SU-DHL-6 (cell line): ENCODE data around the gene ZNF560.

Experiments
- H2AFZ ChIP-seq: fragments of 200-600 bp; sonication (generic); 2 replicates; pipeline ENCODE4 v1.6.1; 2014; ENCODE audit warnings: low read depth, mild to moderate bottlenecking, moderate library complexity, mixed read lengths, antibody characterized with exemption, low read length; ENCODE audit not compliant: severe bottlenecking
- H3F3A ChIP-seq: fragments of 200-600 bp; shearing (Covaris generic); 2 replicates; pipeline ENCODE4 v1.6.0; 2016; ENCODE audit warnings: antibody characterized with exemption, mild to moderate bottlenecking; ENCODE audit not compliant: insufficient read depth
- H3K27ac ChIP-seq: fragments of 200-600 bp; sonication (generic); 2 replicates; pipeline ENCODE4 v1.5.1; 2016; ENCODE audit warnings: low read depth, mild to moderate bottlenecking, low read length, moderate library complexity, mixed read lengths
- H3K27me3 ChIP-seq: fragments of 200-600 bp; sonication (generic), shearing (Covaris generic); 2 replicates; pipeline ENCODE4 v1.6.0; 2014; ENCODE audit warnings: mild to moderate bottlenecking, low read length
- H3K36me3 ChIP-seq: fragments of 200-600 bp; sonication (generic); 2 replicates; pipeline ENCODE4 v1.6.1; 2014; ENCODE audit warnings: mild to moderate bottlenecking, low read length, mixed read lengths
- H3K4me2 ChIP-seq: fragments of 300-600, 200-600 bp; shearing (Covaris generic), sonication (generic); 2 replicates; pipeline ENCODE4 v1.6.0; 2014; ENCODE audit warnings: low read length, low read depth, mild to moderate bottlenecking; ENCODE audit not compliant: poor library complexity, severe bottlenecking
- H3K4me3 ChIP-seq: fragments of 200-600 bp; sonication (generic); 2 replicates; pipeline ENCODE4 v1.5.1; 2014; ENCODE audit warnings: antibody characterized with exemption, low read length, mild to moderate bottlenecking, mixed read lengths; ENCODE audit not compliant: insufficient read depth, poor library complexity, severe bottlenecking
- H3K79me2 ChIP-seq: fragments of 200-600 bp; sonication (generic); 2 replicates; pipeline ENCODE4 v1.6.1; 2014; ENCODE audit warnings: mild to moderate bottlenecking, low read length, moderate library complexity; ENCODE audit not compliant: insufficient read depth
- H3K9ac ChIP-seq: fragments of 200-600 bp; sonication (generic); 2 replicates; pipeline ENCODE4 v1.7.0; 2014; ENCODE audit warnings: mild to moderate bottlenecking, low read length
- H3K9me2 ChIP-seq: fragments of 200-600 bp; sonication (generic); replicated peaks from 2 replicates; pipeline ENCODE4 v1.6.1; 2014; ENCODE audit warnings: low read length; ENCODE audit not compliant: insufficient read depth
- H3K9me3 ChIP-seq: fragments of 200-600 bp; sonication (generic); 2 replicates; pipeline ENCODE4 v1.6.1; 2014; ENCODE audit warnings: low read length, mixed read lengths; ENCODE audit not compliant: insufficient read depth
- H4K20me1 ChIP-seq: fragments of 200-600 bp; sonication (generic); 2 replicates; pipeline ENCODE4 v1.6.1; 2014; ENCODE audit warnings: low read depth, mild to moderate bottlenecking, antibody characterized with exemption, low read length, moderate library complexity, mixed read lengths
- EZH2phosphoT487 ChIP-seq: fragments of 200-600 bp; sonication (generic), shearing (Covaris generic); conservative IDR thresholded peaks from 2 replicates; pipeline ENCODE4 v1.6.1; 2018; ENCODE audit warnings: mild to moderate bottlenecking, antibody characterized with exemption, low read length, moderate library complexity, mixed read lengths
- TF ChIP-seq, protein P1 (sequence below): fragments of 200-600 bp; sonication (generic); IDR thresholded peaks from one replicate; pipeline ENCODE4 v1.5.1; 2017; ENCODE audit warnings: antibody characterized with exemption, mild to moderate bottlenecking, low read length, moderate library complexity; ENCODE audit not compliant: insufficient read depth, poor library complexity, severe bottlenecking

ZNF560 gene

DNA sequence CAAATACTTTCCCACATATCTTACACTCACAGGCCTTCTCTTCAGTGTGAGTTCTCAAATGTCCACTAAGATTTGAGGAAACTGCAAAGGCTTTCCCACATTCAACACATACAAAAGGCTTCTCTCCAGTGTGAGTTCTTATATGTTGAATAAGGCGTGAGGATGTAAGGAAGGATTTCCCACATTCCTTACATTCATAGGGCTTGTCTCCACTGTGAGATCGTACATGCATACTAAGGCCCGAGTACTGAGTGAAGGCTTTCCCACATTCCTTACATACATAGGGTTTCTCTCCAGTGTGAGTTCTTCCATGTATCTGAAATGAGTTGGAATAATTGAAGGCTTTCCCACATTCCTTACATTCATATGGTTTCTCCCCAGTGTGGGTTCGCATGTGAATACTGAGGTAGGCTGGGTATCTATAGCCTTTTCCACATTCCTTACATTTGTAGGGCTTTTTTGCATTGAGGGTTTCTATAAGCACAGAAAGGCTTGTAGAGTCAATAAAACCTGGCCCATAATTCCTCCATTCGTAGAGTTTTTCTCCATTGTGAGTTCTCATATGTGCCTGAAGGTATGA is 30.4 kb upstream of the ZNF560 start:
- H3K27me3 ChIP-seq: no peaks in the 10 kb centered on the region
- no peak overlapping the region for H2AFZ ChIP-seq
- TF ChIP-seq, protein P1, sequence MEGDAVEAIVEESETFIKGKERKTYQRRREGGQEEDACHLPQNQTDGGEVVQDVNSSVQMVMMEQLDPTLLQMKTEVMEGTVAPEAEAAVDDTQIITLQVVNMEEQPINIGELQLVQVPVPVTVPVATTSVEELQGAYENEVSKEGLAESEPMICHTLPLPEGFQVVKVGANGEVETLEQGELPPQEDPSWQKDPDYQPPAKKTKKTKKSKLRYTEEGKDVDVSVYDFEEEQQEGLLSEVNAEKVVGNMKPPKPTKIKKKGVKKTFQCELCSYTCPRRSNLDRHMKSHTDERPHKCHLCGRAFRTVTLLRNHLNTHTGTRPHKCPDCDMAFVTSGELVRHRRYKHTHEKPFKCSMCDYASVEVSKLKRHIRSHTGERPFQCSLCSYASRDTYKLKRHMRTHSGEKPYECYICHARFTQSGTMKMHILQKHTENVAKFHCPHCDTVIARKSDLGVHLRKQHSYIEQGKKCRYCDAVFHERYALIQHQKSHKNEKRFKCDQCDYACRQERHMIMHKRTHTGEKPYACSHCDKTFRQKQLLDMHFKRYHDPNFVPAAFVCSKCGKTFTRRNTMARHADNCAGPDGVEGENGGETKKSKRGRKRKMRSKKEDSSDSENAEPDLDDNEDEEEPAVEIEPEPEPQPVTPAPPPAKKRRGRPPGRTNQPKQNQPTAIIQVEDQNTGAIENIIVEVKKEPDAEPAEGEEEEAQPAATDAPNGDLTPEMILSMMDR: no peak
- no peak for TF ChIP-seq EZH2phosphoT487
- peaks cover 57% of the 10 kb centered on the region for H3K36me3 ChIP-seq
- H3K9me3 ChIP-seq: peaks cover 57% of the 10 kb centered on the region; the same call in 1 of the 2 replicates
- no peak overlapping the region for H3K4me2 ChIP-seq
- no peaks in the 10 kb centered on the region for H4K20me1 ChIP-seq
- no peak overlapping the region for H3K27ac ChIP-seq
- no peaks in the 10 kb centered on the region for H3F3A ChIP-seq
- no peak overlapping the region for H3K9ac ChIP-seq
- H3K4me3 ChIP-seq: no peak overlapping the region
- no peaks in the 10 kb centered on the region for H3K79me2 ChIP-seq
- H3K9me2 ChIP-seq: no peaks in the 10 kb centered on the region

DNA sequence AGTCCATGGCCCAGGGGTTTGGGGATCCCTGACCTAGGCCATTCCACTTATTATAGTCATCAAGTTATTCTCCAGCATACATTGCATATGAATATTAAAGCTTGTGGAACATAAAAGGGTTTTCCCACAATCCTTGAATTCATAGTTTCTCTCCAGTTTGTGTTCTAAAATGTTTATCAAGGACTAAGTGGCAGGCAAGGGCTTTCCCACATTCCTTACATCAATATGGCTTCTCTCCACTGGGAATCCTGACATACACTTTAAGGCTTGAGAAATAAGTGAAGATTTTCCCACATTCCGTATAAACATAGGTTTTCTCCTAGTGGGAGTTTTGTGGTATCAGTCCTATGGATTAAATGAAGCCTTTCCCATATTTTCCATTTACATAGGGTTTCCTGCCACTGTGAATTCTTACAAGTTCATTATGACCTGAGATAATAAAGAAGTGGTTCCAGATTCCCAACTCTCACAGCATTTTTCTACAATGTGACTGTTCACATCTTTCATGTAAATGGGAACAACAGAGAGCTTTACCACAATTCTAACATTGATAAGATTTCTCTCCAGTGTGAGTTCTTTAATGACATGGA is 25.6 kb upstream of the ZNF560 start:
- Histone ChIP-seq H4K20me1 (no peaks in the 10 kb centered on the region), H3K9me3 (peaks cover 53% of the 10 kb centered on the region; the same call in 1 of the 2 replicates), H3K79me2 (no peaks in the 10 kb centered on the region), H3K27me3 (no peaks in the 10 kb centered on the region), H3K9ac (no peak overlapping the region), H3K4me3 (no peak overlapping the region), H3K4me2 (no peak overlapping the region), H3F3A (no peaks in the 10 kb centered on the region), H3K27ac (no peak overlapping the region), H2AFZ (no peak overlapping the region), H3K9me2 (no peaks in the 10 kb centered on the region), H3K36me3 (peaks cover 26% of the 10 kb centered on the region)
- TF ChIP-seq, protein P1: no peak
- TF ChIP-seq EZH2phosphoT487: no peak

DNA sequence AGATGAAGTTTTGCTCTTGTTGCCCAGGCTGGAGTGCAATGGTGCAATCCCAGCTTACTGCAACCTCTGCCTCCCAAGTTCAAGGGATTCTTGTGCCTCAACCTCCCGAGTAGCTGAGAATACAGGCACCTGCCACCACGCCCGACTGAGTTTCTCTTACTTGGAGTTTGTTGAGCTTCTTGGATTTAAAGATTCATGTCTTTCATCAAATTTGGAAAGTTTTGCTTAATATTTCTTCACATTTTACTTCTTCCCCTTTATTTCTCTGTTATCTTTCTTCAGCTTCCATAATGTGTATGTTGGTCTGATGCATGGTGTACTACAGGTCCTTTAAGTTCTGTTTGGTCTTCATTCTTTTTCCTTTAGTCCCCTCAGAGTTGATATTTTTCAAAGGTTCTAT is 8.9 kb upstream of the ZNF560 start:
- H3K4me2 ChIP-seq: no peak overlapping the region
- peaks cover 8% of the 10 kb centered on the region; the same call in 1 of the 2 replicates for H3K9me3 ChIP-seq

More for the DNA sequence above, 8.9 kb upstream of the ZNF560 start:
- no peaks in the 10 kb centered on the region for H3K27me3 ChIP-seq
- H3K9me2 ChIP-seq: no peaks in the 10 kb centered on the region
- no peaks in the 10 kb centered on the region for H3F3A ChIP-seq
- no peak overlapping the region for H2AFZ ChIP-seq
- no peak overlapping the region for H3K4me3 ChIP-seq
- TF ChIP-seq, protein P1: no peak
- TF ChIP-seq EZH2phosphoT487: no peak
- H3K79me2 ChIP-seq: no peaks in the 10 kb centered on the region
- no peak overlapping the region for H3K9ac ChIP-seq
- no peaks in the 10 kb centered on the region for H4K20me1 ChIP-seq
- no peaks in the 10 kb centered on the region for H3K36me3 ChIP-seq
- no peak overlapping the region for H3K27ac ChIP-seq
